HG03025 (cell line): ENCODE measurements around the gene EMC8.

Experiments
- ATAC-seq: cut with Tn5 transposase; IDR thresholded peaks from one replicate; pipeline ENCODE4 v1.9.1; 2021; ENCODE audit warnings: mild to moderate bottlenecking, moderate library complexity; ENCODE audit not compliant: unreplicated experiment, low FRiP score

Gene EMC8

GRCh38 chr16:85761861-85762260, 37.5 kb downstream of the EMC8 start:
- no peak for ATAC-seq

GRCh38 chr16:85759631-85760419, 39.5 kb downstream of the EMC8 start:
- ATAC-seq, result no peak

GRCh38 chr16:85759136-85759535, 40.2 kb downstream of the EMC8 start:
- no peak for ATAC-seq

- no peak for ATAC-seq
Observed at GRCh38 chr16:85757341-85757822, 42.0 kb downstream of the EMC8 start.

- ATAC-seq, result peak; percentile 39
Observed at GRCh38 chr16:85755929-85756768, 43.2 kb downstream of the EMC8 start.

DNA sequence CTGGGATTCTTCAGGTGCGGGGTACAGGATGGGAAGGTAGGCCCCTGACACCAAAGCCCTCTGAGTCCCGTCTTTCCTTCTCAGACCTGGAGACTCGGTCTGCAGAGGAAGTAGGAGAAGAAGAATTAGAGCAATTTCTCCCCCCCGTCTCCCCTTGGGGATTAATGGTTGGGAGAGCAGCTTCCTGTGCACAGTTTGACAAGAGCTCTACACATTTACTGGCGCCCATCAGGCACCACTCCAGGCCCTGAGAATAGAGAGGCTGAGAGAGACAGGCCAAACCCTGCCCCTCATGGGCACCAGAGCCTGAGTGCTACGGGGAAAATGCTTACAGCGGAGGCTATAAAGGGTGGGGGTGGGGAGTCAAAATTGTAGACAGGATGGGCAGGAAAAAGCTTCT, 44.9 kb downstream of the EMC8 start:
- ATAC-seq, result no peak

GRCh38 chr16:85753976-85754375, 45.4 kb downstream of the EMC8 start:
- ATAC-seq, result no peak

- no peak for ATAC-seq
Observed at GRCh38 chr16:85753559-85753958, 45.8 kb downstream of the EMC8 start.

GRCh38 chr16:85752511-85753420, 46.6 kb downstream of the EMC8 start:
- ATAC-seq, result no peak

DNA sequence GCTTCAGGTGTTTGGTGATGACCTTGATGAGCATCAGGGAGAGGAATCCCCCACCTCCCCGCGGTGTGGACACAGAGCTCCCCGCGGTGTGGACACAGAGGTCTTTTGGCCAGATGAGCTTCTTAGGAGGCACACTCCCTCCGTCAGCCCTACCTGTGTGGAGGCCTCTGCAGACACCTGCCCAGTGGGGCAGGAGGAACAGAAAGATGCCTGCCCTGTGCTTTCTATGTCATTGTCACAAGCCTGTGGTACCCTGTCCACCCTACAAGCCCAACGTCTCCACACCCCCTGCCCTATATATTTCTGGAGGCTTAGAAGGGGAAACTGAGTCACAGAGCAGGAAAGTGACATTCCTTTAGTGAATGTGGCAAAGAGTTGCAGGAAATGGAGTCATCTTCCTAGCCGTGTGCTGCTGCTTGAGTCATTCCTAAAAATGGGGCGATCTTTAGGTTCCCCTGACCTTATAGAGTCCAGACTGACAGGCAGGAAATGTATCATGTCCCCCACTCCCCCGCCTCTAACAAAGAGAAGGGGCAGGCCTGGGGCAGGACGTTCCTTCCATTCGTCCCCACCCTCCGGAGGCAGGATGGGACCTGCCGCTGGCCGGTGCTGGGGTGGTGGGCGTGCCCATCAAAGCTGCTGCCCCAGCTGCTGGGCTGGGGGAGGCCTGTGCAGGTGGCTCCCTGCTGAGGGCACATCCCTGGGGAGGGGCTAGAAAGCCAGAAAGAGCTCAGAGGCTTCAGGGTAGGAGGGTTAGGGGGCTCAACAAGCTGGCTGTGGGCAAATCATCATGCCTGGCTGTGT, 47.4 kb downstream of the EMC8 start:
- ATAC-seq, result no peak

- no peak for ATAC-seq
Observed at GRCh38 chr16:85750827-85751697, 48.3 kb downstream of the EMC8 start, which contains the start of gene C16orf74. C16orf74 (minus strand) TSS chr16:85751096; CDS start chr16:85735217, 15,879 bp downstream.

DNA sequence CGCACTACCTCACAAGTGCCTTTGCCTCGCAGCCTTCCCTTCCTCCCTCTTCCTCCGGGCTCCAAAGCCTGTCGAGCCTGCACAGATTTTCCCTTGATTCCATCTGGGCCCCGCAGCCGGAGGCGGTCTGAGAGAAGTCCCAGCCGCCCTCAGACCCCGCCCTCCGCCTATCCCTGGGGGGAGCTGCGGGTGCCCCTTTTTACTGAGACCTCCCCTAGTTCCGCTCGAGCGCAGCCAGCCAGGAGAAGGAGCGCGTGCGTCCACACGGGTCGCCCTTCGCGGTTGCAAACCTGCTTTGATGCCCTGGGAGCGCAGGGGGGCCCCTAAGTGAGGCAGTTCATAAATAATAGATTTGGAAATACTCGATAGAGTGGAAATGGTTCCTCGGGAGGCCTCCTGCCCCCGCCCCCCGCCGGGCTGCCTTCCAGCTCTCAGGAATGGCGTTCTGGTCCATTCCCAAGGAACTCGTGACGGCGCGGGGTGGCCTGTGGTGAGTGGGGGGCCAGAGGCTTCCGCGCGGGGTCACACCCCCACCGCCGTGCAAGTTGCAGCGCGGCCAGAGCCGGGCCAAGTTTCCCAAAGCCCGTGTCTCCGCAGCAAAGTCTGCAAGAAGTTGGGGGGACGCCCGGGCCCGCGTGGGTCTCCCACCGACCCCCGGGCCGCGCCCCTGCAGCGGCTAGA, 49.1 kb downstream of the EMC8 start:
- ATAC-seq, result no peak

- ATAC-seq, result no peak
Observed at GRCh38 chr16:85749771-85750145, 49.6 kb downstream of the EMC8 start.

- no peak for ATAC-seq
Observed at GRCh38 chr16:85746460-85747215, 52.7 kb downstream of the EMC8 start.

GRCh38 chr16:85738923-85739715, 60.2 kb downstream of the EMC8 start:
- no peak for ATAC-seq

- ATAC-seq, result no peak
Observed at GRCh38 chr16:85736921-85737320, 62.4 kb downstream of the EMC8 start.

DNA sequence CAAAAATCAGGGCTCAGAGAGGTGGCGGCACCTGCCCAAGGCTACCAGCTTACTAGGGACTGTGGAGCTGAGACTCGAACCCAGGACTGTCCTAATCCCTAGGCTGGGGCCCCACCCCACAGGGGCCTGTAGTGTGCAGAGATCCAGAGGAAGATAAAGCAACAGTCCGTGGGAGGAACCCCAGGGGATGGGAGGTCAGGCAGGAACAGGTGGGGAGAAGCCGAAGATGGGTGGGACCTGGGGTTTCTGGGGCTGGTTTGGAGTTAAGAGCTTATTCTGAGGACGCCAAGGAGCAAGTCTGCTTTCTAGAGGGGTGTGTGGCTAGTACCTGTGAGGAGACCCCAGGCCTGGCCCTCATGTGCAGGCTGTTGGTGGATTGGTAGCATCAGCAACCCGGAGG, 63.4 kb downstream of the EMC8 start:
- no peak for ATAC-seq
